ENCODE measurements around the gene ELL2. TPM values are rescaled to one million over a fixed set of nuclear protein-coding genes. Genes with fewer than 3 reads are reported as not detected.

The ELL2 gene
- total RNA-seq, 1 donor from 2014 or later, result 52.8 TPM

GRCh38 chr5:95884017-95884325 lies 77.7 kb downstream of the ELL2 start:
- TF ChIP-seq CTCF (conservative IDR thresholded peaks at IDR 0.05; ENCODE audit: low read depth, low read length), result no peak
- DNase-seq (ENCODE audit: low read depth), result no peak
- H3K4me3 ChIP-seq (ENCODE audit: low read depth, low read length), result no peak overlapping the region

GRCh38 chr5:95883185-95884016 lies 78.2 kb downstream of the ELL2 start:
- no peak for DNase-seq (ENCODE audit: low read depth)
- no peak overlapping the region for H3K4me3 ChIP-seq (ENCODE audit: low read depth, low read length)
- TF ChIP-seq CTCF (conservative IDR thresholded peaks at IDR 0.05; ENCODE audit: low read depth, low read length), result no peak

- no peak for TF ChIP-seq CTCF (conservative IDR thresholded peaks at IDR 0.05; ENCODE audit: low read depth, low read length)
- DNase-seq (ENCODE audit: low read depth), result no peak
- H3K4me3 ChIP-seq (ENCODE audit: low read depth, low read length), result no peak overlapping the region
Measured at GRCh38 chr5:95881833-95882232, 79.8 kb downstream of the ELL2 start.

- no peak for TF ChIP-seq CTCF (conservative IDR thresholded peaks at IDR 0.05; ENCODE audit: low read depth, low read length)
- no peak for DNase-seq (ENCODE audit: low read depth)
- no peak overlapping the region for H3K4me3 ChIP-seq (ENCODE audit: low read depth, low read length)
Measured at GRCh38 chr5:95880081-95880926, 81.3 kb downstream of the ELL2 start.

- H3K4me3 ChIP-seq (ENCODE audit: low read depth, low read length), result no peak overlapping the region
- no peak for TF ChIP-seq CTCF (conservative IDR thresholded peaks at IDR 0.05; ENCODE audit: low read depth, low read length)
- DNase-seq (ENCODE audit: low read depth), result no peak
Measured at GRCh38 chr5:95879661-95880060, 82.0 kb downstream of the ELL2 start.

GRCh38 chr5:95878417-95879323 lies 83.0 kb downstream of the ELL2 start:
- no peak overlapping the region for H3K4me3 ChIP-seq (ENCODE audit: low read depth, low read length)
- DNase-seq (ENCODE audit: low read depth), result no peak
- TF ChIP-seq CTCF (conservative IDR thresholded peaks at IDR 0.05; ENCODE audit: low read depth, low read length), result no peak
